ENCODE results near the gene DRC3. TPM values are rescaled to one million over a fixed set of nuclear protein-coding genes. Genes with fewer than 3 reads are reported as not detected.
A peak's percentile ranks its signal among the peaks of the same experiment; 100 is the strongest.

Gene DRC3
- total and polyA plus RNA-seq, 7 experiments from 2014 or later: 0.50 to 2.4 (median 1.00) TPM; not detected in 4

GRCh38 chr17:18043491-18043890 lies 70.8 kb downstream of the DRC3 start:
- DNase-seq: peak in 3 of 9 donors; percentile 11 to 23 (median 14)
- no peak overlapping the region for H3K4me3 Mint-ChIP-seq

GRCh38 chr17:18044609-18045008 lies 71.9 kb downstream of the DRC3 start:
- peaks cover 0 to 18% (median 0%) of the 10 kb centered on the region in 3 experiments for H3K36me3 ChIP-seq (ENCODE audit: control insufficient read depth in 2 of 3, insufficient read depth in 3 of 3, low read length in 3 of 3)
- CTCF ChIA-PET: no interaction called here
- H3K9me3 ChIP-seq (ENCODE audit: control insufficient read depth in 2 of 3, low read length in 3 of 3): no peaks in the 10 kb centered on the region
- H3K27ac Mint-ChIP-seq: no peak overlapping the region
- intact Hi-C loops (cut with micrococcal nuclease): no loop called here
- peaks cover 9 to 15% of the 10 kb centered on the region in 2 donors for H3K4me1 ChIP-seq (ENCODE audit: control insufficient read depth in 2 of 2, insufficient read depth in 2 of 2, low read length in 2 of 2)
- no peaks in the 10 kb centered on the region for H3K27me3 Mint-ChIP-seq
- ATAC-seq (no peak), DNase-seq (no peak)
- POLR2A ChIA-PET: no interaction called here
- H3K4me3 ChIP-seq (ENCODE audit: low read length): no peak overlapping the region
- no peak overlapping the region for H3K4me3 Mint-ChIP-seq
- no peak overlapping the region for H3K27ac ChIP-seq (ENCODE audit: low read depth, low read length)
- H3K36me3 Mint-ChIP-seq: peaks cover 0 to 13% (median 5%) of the 10 kb centered on the region in 5 donors
- H3K9me3 Mint-ChIP-seq: no peaks in the 10 kb centered on the region
- H3K4me1 Mint-ChIP-seq: peaks cover 25 to 34% (median 32%) of the 10 kb centered on the region in 7 donors
- no peaks in the 10 kb centered on the region for H3K27me3 ChIP-seq (ENCODE audit: control insufficient read depth in 2 of 2, insufficient read depth in 2 of 2, low read length in 2 of 2)

More at GRCh38 chr17:18043491-18043890, 70.8 kb downstream of the DRC3 start:
- H3K27me3 Mint-ChIP-seq: no peaks in the 10 kb centered on the region
- Histone ChIP-seq H3K27ac (ENCODE audit: low read depth, low read length) (no peak overlapping the region), H3K9me3 (ENCODE audit: control insufficient read depth in 2 of 3, low read length in 3 of 3) (no peaks in the 10 kb centered on the region), H3K4me1 (ENCODE audit: control insufficient read depth in 2 of 2, insufficient read depth in 2 of 2, low read length in 2 of 2) (peaks cover 9 to 17% of the 10 kb centered on the region in 2 donors), H3K27me3 (ENCODE audit: control insufficient read depth in 2 of 2, insufficient read depth in 2 of 2, low read length in 2 of 2) (no peaks in the 10 kb centered on the region), H3K4me3 (ENCODE audit: low read length) (no peak overlapping the region), H3K36me3 (ENCODE audit: control insufficient read depth in 2 of 3, insufficient read depth in 3 of 3, low read length in 3 of 3) (peaks cover 0 to 18% (median 0%) of the 10 kb centered on the region in 3 experiments)
- ATAC-seq: no peak
- POLR2A ChIA-PET: no interaction called here
- CTCF ChIA-PET: no interaction called here
- peaks cover 0 to 13% (median 10%) of the 10 kb centered on the region in 5 donors for H3K36me3 Mint-ChIP-seq
- intact Hi-C loops (cut with micrococcal nuclease): no loop called here
- no peak overlapping the region for H3K27ac Mint-ChIP-seq
- peaks cover 0 to 2% (median 0%) of the 10 kb centered on the region in 11 donors for H3K9me3 Mint-ChIP-seq
- H3K4me1 Mint-ChIP-seq: peaks cover 27 to 44% (median 34%) of the 10 kb centered on the region in 7 donors

- peaks cover 0 to 14% (median 5%) of the 10 kb centered on the region in 5 donors for H3K36me3 Mint-ChIP-seq
- H3K27ac Mint-ChIP-seq: no peak overlapping the region
- ChIA-PET POLR2A (interaction anchor here (0.7 kb wide), 1 partner anchor 27 kb away, joined by 3 read pairs; no protein-coding TSS in a partner anchor), CTCF (no interaction called here)
- DNase-seq (no peak), ATAC-seq (no peak)
- peaks cover 0 to 18% (median 0%) of the 10 kb centered on the region in 3 experiments for H3K36me3 ChIP-seq (ENCODE audit: control insufficient read depth in 2 of 3, insufficient read depth in 3 of 3, low read length in 3 of 3)
- no peak overlapping the region for H3K4me3 ChIP-seq (ENCODE audit: low read length)
- H3K27me3 Mint-ChIP-seq: no peaks in the 10 kb centered on the region
- no peaks in the 10 kb centered on the region for H3K9me3 Mint-ChIP-seq
- peaks cover 1 to 7% of the 10 kb centered on the region in 2 donors for H3K4me1 ChIP-seq (ENCODE audit: control insufficient read depth in 2 of 2, insufficient read depth in 2 of 2, low read length in 2 of 2)
- peaks cover 15 to 26% (median 23%) of the 10 kb centered on the region in 7 donors for H3K4me1 Mint-ChIP-seq
- intact Hi-C loops (cut with micrococcal nuclease): no loop called here
- H3K27me3 ChIP-seq (ENCODE audit: control insufficient read depth in 2 of 2, insufficient read depth in 2 of 2, low read length in 2 of 2): no peaks in the 10 kb centered on the region
- no peak overlapping the region for H3K4me3 Mint-ChIP-seq
- H3K27ac ChIP-seq (ENCODE audit: low read depth, low read length): no peak overlapping the region
- H3K9me3 ChIP-seq (ENCODE audit: control insufficient read depth in 2 of 3, low read length in 3 of 3): no peaks in the 10 kb centered on the region
Observed at GRCh38 chr17:18045691-18046350, 73.2 kb downstream of the DRC3 start.

GRCh38 chr17:18055597-18055996 lies 82.9 kb downstream of the DRC3 start:
- intact Hi-C loops (cut with micrococcal nuclease): no loop called here
- peaks cover 10 to 46% (median 22%) of the 10 kb centered on the region in 5 donors for H3K36me3 Mint-ChIP-seq
- H3K27ac Mint-ChIP-seq: no peak overlapping the region
- no peaks in the 10 kb centered on the region for H3K27me3 ChIP-seq (ENCODE audit: control insufficient read depth in 2 of 2, insufficient read depth in 2 of 2, low read length in 2 of 2)
- no peak for DNase-seq
- H3K4me3 ChIP-seq (ENCODE audit: low read length): no peak overlapping the region
- ChIA-PET CTCF (no interaction called here), POLR2A (no interaction called here)
- H3K27ac ChIP-seq (ENCODE audit: low read depth, low read length): no peak overlapping the region
- H3K9me3 ChIP-seq (ENCODE audit: control insufficient read depth in 2 of 3, low read length in 3 of 3): no peaks in the 10 kb centered on the region
- H3K4me1 ChIP-seq (ENCODE audit: control insufficient read depth in 2 of 2, insufficient read depth in 2 of 2, low read length in 2 of 2): no peaks in the 10 kb centered on the region
- ATAC-seq: no peak
- H3K4me1 Mint-ChIP-seq: no peaks in the 10 kb centered on the region
- H3K27me3 Mint-ChIP-seq: no peaks in the 10 kb centered on the region
- no peak overlapping the region for H3K4me3 Mint-ChIP-seq
- H3K36me3 ChIP-seq (ENCODE audit: control insufficient read depth in 2 of 3, insufficient read depth in 3 of 3, low read length in 3 of 3): peaks cover 0 to 42% (median 10%) of the 10 kb centered on the region in 3 experiments
- no peaks in the 10 kb centered on the region for H3K9me3 Mint-ChIP-seq

GRCh38 chr17:18056214-18056613 lies 83.6 kb downstream of the DRC3 start:
- no peaks in the 10 kb centered on the region for H3K9me3 ChIP-seq (ENCODE audit: control insufficient read depth in 2 of 3, low read length in 3 of 3)
- POLR2A ChIA-PET: no interaction called here
- intact Hi-C loops (cut with micrococcal nuclease): no loop called here
- H3K27ac ChIP-seq (ENCODE audit: low read depth, low read length): no peak overlapping the region
- H3K36me3 ChIP-seq (ENCODE audit: control insufficient read depth in 2 of 3, insufficient read depth in 3 of 3, low read length in 3 of 3): peaks cover 0 to 46% (median 11%) of the 10 kb centered on the region in 3 experiments
- CTCF ChIA-PET: no interaction called here
- no peak for DNase-seq
- Mint-ChIP-seq H3K27ac (no peak overlapping the region), H3K9me3 (no peaks in the 10 kb centered on the region), H3K4me1 (no peaks in the 10 kb centered on the region), H3K27me3 (no peaks in the 10 kb centered on the region), H3K36me3 (peaks cover 10 to 46% (median 22%) of the 10 kb centered on the region in 5 donors), H3K4me3 (no peak overlapping the region)
- ATAC-seq: no peak
- no peaks in the 10 kb centered on the region for H3K27me3 ChIP-seq (ENCODE audit: control insufficient read depth in 2 of 2, insufficient read depth in 2 of 2, low read length in 2 of 2)
- H3K4me1 ChIP-seq (ENCODE audit: control insufficient read depth in 2 of 2, insufficient read depth in 2 of 2, low read length in 2 of 2): no peaks in the 10 kb centered on the region
- no peak overlapping the region for H3K4me3 ChIP-seq (ENCODE audit: low read length)

- POLR2A ChIA-PET: no interaction called here
- H3K27me3 Mint-ChIP-seq: no peaks in the 10 kb centered on the region
Observed at GRCh38 chr17:18059283-18059682, 86.6 kb downstream of the DRC3 start.

GRCh38 chr17:18064053-18064452 lies 91.4 kb downstream of the DRC3 start:
- Histone ChIP-seq H3K27me3 (ENCODE audit: control insufficient read depth in 2 of 2, insufficient read depth in 2 of 2, low read length in 2 of 2) (no peaks in the 10 kb centered on the region), H3K36me3 (ENCODE audit: control insufficient read depth in 2 of 3, insufficient read depth in 3 of 3, low read length in 3 of 3) (peaks cover 0 to 39% (median 3%) of the 10 kb centered on the region in 3 experiments), H3K4me3 (ENCODE audit: low read length) (no peak overlapping the region), H3K9me3 (ENCODE audit: control insufficient read depth in 2 of 3, low read length in 3 of 3) (no peaks in the 10 kb centered on the region), H3K4me1 (ENCODE audit: control insufficient read depth in 2 of 2, insufficient read depth in 2 of 2, low read length in 2 of 2) (no peaks in the 10 kb centered on the region), H3K27ac (ENCODE audit: low read depth, low read length) (no peak overlapping the region)
- Mint-ChIP-seq H3K4me3 (no peak overlapping the region), H3K4me1 (no peaks in the 10 kb centered on the region), H3K36me3 (peaks cover 5 to 22% (median 9%) of the 10 kb centered on the region in 5 donors), H3K9me3 (no peaks in the 10 kb centered on the region), H3K27me3 (no peaks in the 10 kb centered on the region), H3K27ac (no peak overlapping the region)
- ATAC-seq (no peak), DNase-seq (no peak)
- intact Hi-C loops (cut with micrococcal nuclease): no loop called here
- CTCF ChIA-PET: no interaction called here
- POLR2A ChIA-PET: no interaction called here

More at GRCh38 chr17:18059283-18059682, 86.6 kb downstream of the DRC3 start:
- intact Hi-C loops (cut with micrococcal nuclease): no loop called here
- ATAC-seq: no peak
- no peaks in the 10 kb centered on the region for H3K4me1 ChIP-seq (ENCODE audit: control insufficient read depth in 2 of 2, insufficient read depth in 2 of 2, low read length in 2 of 2)
- CTCF ChIA-PET: interaction anchor here (0.7 to 1.1 kb wide), 2 partner anchors 378 to 705 kb away, joined by 3 to 8 read pairs; partner anchors contain the start of gene RAI1
- H3K36me3 ChIP-seq (ENCODE audit: control insufficient read depth in 2 of 3, insufficient read depth in 3 of 3, low read length in 3 of 3): peaks cover 0 to 57% (median 12%) of the 10 kb centered on the region in 3 experiments
- no peak for DNase-seq
- no peaks in the 10 kb centered on the region for H3K9me3 ChIP-seq (ENCODE audit: control insufficient read depth in 2 of 3, low read length in 3 of 3)
- no peak overlapping the region for H3K4me3 Mint-ChIP-seq
- no peak overlapping the region for H3K4me3 ChIP-seq (ENCODE audit: low read length)
- H3K27ac Mint-ChIP-seq: no peak overlapping the region
- H3K9me3 Mint-ChIP-seq: no peaks in the 10 kb centered on the region
- no peaks in the 10 kb centered on the region for H3K4me1 Mint-ChIP-seq
- H3K36me3 Mint-ChIP-seq: peaks cover 10 to 48% (median 22%) of the 10 kb centered on the region in 5 donors
- no peaks in the 10 kb centered on the region for H3K27me3 ChIP-seq (ENCODE audit: control insufficient read depth in 2 of 2, insufficient read depth in 2 of 2, low read length in 2 of 2)
- H3K27ac ChIP-seq (ENCODE audit: low read depth, low read length): no peak overlapping the region

All from naive thymus-derived CD4-positive, alpha-beta T cell (primary cell).